NCI-H2171 treated with DMSO at 0.1 percent for 48 hours (cell line): ENCODE measurements around the gene SLC4A2.

ENCODE experiments used
- DNase-seq: peaks from one replicate; lab custom pipeline; 2025; lab: John Stamatoyannopoulos, UW

Gene SLC4A2

GRCh38 chr7:151093748-151094147 lies 34.4 kb downstream of the SLC4A2 start:
- DNase-seq = no peak

- DNase-seq = no peak
Observed at GRCh38 chr7:151094675-151095074, 35.3 kb downstream of the SLC4A2 start.

- no peak for DNase-seq
Observed at GRCh38 chr7:151095123-151095797, 35.9 kb downstream of the SLC4A2 start.

- no peak for DNase-seq
Observed at GRCh38 chr7:151095828-151096475, 36.6 kb downstream of the SLC4A2 start.

DNA sequence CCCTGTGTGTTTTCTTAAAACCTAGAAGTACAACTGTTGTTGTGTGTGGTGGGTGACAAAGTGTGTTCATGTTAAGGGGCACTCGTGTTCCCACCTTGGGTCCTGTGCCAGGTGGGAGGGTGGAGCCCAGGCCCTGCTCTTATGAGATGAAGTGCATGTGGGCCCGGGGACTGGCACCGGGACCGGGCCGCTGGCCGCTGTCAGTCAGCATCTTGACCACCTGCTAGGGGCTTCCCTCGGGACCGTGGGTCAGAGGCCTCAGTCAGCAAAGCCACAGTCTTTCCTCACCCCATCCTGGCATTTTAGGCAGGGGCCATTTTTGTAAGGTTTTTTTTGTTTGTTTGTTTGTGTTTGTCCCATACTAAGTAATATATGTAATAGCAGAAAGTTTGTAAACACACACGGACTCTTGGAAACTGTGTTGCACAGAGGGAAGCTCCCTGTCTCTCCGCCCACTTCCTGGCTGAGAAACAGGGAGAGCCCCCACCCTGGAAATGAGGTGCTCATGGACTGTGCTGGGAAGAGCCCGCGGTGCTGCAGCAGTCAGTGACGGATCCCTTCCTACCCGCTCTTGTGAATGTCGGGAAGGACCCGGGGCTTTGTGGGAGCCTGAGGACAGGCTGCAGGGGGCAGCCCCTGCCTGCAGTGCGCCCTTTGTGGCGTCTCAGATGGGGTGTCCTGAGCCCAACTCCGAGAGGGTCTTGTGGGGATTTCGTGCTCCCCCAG lies 40.3 kb downstream of the SLC4A2 start:
- DNase-seq = no peak

DNA sequence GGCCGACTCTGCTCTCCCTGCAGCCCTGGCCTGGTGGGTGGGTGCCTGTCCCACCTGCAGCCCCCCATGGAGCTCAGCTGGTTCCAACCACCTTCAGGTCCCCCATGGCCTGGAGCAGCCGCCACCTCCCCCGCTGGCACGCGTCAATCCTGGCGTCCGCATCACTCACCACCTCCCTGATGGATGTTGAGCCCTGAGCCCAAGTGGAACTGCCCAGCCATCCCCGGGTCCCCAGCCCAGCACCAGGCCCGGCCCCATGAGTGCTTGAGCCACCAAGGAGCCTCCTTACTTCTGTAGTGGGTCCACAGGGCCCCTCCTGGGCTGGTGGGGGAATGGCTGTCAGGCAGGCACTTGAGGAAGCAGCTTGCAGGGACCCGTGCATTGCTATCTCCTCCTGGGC lies 41.5 kb downstream of the SLC4A2 start:
- DNase-seq = no peak

- no peak for DNase-seq
Observed at GRCh38 chr7:151101621-151102396, 42.4 kb downstream of the SLC4A2 start.

- DNase-seq = no peak
Observed at GRCh38 chr7:151102991-151103390, 43.6 kb downstream of the SLC4A2 start.

GRCh38 chr7:151103973-151104372 lies 44.6 kb downstream of the SLC4A2 start:
- no peak for DNase-seq

- no peak for DNase-seq
Observed at GRCh38 chr7:151104411-151105235, 45.2 kb downstream of the SLC4A2 start.

DNA sequence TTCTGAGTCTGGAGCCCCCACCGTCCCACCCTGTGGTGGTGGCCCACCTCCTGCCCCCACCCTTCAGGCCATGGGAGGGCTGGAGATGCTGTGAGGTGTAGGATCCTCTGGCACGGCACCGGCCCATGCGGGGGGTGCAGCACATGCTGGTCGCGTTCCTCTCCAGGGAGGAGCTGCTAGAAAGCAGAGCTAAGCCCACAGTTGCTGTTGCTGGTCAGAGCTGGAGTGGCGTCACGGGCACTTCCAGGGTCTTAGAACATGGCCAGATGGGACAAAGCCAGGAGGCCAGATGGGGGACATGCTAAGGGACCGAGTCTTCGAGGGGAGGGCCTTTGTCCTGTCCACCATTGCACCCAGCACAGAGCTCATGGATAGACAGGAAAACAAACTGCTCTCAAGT lies 48.5 kb downstream of the SLC4A2 start:
- DNase-seq = no peak

DNA sequence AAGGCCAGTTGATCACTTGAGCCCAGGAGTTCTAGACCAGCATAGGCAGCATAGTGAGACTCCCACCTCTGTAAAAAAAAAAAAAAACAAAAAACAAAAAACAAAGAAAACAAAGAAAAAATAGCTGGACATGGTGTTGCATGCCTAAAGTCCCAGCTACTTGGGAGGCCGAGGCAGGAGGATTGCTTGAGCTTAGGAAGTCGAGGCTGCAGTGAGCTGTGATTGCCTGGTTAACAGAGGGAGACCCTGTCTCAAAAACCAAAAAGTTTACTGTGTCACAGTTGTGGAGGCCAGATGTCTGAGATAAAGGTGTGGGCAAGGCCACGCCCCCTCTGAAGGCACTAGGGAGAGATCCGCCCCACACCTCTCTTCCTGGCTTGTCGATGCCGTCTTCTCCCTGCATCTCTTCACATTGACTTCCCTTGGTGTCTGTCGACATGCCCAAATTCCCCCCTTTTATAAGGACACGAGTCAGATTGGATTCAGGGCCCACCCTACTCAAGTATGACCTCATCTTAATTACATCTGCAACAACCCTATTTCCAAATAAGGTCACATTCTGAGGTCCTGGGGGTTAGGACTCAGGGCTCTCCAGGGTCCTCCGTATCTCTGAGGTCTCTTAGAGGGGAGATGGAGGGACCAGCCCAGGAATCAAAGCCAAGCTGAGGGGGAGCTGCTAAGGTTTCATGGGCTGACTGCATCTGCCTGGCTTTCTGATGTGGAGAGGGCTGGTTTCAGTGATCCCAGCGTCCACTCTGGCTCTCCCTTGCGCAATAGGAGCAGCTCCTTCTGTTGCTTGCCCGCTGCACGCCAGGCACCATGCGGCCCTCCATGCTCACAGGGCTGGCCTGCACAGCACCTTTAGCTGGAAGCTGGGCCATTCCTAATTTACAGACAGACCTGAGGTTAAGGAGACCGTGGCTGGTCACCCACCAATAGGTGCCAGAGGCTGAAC lies 50.0 kb downstream of the SLC4A2 start:
- DNase-seq = no peak

DNA sequence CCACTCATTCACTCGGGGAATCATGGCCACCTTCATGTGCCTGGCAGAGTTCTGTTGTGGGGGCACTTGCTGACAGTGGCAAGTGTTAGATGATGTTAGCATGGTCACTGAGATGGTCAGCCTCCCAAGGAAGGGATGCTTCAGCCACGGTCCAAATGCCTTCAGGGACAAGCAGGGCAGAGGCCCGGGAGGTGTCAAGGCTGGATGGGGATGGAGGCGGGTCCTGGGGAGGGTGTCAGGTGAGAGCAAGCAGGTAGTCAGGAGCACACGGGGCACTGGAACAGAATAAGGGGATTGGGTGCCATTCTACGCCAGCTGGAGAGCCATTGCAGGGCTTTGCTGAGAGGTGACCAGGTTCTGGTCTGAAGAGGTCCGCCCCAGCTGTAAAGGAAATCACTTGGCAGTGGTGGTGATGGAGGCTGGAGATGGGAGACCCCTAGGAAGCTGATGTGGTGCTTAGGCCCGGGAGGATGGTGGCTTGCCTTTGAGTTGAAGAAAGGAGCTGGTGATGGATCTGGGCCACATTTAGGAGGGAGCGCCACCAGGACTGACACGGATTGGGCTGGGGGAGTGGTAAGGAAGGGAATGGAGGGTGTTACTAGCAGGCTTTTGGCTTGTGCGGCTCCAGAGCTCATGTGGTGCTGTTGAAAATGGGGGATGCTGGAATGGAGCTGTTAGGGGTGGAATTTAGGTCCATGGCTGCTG lies 51.0 kb downstream of the SLC4A2 start:
- DNase-seq = no peak

DNA sequence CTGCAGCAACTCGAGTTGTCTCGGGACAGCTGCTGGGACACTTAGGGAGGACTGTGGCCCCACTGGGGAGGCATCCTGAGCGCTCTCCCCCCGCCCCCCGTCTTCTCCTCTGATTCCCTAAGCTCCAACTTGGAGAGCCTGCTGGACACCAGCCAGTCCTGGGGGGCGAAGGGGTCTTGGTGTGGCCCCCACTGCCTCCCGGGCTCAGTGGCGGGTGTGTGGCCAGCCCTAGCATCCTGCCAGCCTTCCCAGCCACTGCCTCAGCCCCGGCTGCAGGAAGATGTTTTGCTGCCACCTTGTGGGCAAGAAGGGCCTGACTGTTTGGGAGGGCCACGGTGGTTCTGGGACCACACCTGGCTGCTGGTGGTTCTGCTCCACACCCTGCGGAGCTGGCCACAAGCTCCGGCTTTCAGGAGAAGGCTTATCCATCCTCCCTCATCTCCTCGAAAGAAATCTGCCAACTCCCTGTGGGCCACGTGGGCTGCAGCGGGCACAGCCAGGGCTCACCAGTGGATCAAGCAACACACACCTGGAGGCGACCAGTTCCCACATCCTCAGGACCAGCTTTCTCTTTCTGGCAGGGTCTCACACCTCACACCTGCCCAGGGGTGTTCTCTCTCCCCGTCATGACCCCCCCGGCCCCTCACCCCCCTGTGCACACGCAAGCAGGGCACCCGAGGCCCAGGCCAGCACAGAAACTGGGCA lies 51.7 kb downstream of the SLC4A2 start:
- peak; percentile 34 for DNase-seq

DNA sequence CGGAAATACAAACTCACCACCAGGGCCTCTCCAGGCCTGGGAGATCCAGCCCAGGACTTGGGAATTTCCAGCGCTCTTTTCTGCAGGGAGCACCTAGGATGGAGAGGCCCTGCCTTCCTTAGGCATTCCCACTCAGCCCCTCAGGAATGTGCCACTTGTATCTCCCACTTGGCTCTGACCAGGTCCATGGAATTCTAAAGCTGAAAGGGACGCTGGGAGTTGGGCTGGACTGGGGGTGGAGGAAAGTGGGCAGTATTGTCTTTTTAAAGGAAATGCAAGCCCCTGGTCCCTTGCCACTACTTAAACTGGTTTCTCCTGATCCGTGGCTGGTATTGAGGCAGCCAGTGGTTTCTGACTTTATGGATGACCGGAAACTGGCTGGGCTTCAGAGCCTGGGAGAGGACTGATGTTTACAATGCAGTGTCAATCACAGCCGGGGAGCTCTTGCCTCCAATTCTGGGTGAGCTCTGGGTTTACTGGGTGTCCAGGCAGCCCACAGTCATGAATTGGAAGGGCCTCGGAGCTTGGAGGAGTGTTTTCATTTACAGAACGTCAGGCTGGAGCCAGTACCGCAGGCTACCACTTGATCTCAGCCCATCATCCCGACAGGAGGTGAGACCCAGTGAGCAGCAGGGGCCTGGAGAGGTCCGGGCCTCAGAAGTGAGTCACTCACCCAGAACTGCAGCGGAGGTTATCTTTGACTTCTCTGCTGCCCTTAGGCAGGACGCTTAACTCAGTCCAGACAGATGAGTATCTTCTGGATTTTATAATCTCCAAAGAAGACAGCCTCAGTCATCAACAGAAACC lies 54.2 kb downstream of the SLC4A2 start:
- no peak for DNase-seq

DNA sequence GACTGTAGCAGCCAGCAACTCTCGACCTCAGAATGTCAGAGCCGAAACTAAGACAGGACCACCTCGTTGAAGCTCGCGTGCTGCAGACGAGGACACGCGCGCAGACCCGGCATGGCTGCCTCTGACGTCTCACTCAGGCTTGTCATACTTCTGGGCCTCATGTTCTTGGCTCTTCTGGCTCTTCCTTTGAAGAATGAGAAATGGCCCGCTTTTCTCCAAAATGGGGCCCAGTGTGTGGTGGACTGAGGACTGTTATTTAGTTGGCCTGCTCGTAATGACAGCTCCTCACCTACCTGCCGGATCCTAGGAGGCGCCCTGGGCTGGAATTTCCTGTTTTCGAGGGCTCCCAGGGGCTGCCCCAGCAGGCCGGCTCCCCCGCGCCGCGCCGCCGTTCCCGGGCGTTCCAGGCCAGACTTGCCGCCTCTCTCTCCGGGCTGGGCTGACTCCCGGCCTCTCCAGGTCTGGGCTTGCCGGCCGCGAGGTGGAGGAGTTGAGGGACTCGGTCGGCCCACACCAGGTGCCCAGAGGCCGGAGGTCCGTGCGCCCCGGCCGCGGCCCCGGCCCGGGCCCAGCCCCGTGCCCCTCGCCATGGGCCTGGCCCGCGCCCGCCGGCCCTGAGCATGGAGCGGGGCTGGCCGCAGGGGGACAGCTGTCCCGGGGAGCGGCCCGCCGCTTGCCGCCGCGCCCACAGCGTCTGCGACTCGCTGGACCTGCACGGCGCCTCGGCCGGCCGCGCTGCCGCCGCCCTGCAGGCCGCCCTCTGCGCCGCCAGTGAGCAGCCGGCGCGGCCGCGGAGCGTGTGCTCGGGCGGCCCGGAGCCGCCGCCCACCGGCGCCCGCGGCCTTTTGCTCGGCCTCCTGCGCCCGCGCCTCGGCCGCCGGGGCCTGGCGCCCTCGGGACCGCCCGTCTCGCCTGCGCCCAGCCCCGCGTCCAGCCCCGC lies 55.0 kb downstream of the SLC4A2 start:
- DNase-seq = no peak
